ENCODE results near the gene DIP2C. TPM values are rescaled to one million over a fixed set of nuclear protein-coding genes. Genes with fewer than 3 reads are reported as not detected.

Gene DIP2C
- total RNA-seq, 2 experiments from 2014 or later = 2.0 to 2.3 TPM

DNA sequence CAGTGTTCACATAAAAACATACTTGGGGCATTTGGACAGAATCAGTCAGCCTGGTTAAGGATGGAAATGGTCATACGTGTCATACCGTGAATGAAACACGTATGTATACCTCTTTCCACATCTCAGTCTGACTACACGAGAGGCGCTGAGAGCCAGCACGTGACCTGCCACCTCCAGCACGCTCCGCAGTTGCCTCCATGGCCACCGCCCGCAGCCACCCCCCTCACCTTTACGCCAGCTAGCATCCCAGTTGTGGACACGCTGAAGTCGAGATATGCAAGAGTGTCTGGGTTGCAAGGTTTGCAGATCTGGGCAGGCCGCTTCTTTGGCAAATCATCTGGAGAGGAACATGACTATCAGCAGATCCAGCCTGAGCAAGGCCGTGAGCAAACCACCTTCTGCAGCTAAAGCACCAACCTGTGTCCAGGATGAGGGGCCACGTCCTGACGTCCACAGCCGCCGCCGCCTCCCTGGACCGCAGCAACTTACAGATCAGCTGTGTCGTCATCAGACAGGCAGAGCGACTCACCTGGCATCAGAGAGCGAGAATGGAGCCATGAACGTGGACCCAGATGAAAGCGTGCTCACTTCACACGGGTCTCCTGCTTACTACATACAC is 344.8 kb downstream of the DIP2C start:
- no peaks in the 10 kb centered on the region for H3K4me1 Mint-ChIP-seq
- H3K9me3 Mint-ChIP-seq = no peaks in the 10 kb centered on the region
- H3K27ac Mint-ChIP-seq = no peak overlapping the region
- ChIA-PET CTCF (no interaction called here), POLR2A (no interaction called here)
- no peaks in the 10 kb centered on the region for H3K27me3 Mint-ChIP-seq
- no peaks in the 10 kb centered on the region for H3K36me3 Mint-ChIP-seq (ENCODE audit: low read depth)
- DNase-seq = no peak
- H3K4me3 Mint-ChIP-seq = no peak overlapping the region

DNA sequence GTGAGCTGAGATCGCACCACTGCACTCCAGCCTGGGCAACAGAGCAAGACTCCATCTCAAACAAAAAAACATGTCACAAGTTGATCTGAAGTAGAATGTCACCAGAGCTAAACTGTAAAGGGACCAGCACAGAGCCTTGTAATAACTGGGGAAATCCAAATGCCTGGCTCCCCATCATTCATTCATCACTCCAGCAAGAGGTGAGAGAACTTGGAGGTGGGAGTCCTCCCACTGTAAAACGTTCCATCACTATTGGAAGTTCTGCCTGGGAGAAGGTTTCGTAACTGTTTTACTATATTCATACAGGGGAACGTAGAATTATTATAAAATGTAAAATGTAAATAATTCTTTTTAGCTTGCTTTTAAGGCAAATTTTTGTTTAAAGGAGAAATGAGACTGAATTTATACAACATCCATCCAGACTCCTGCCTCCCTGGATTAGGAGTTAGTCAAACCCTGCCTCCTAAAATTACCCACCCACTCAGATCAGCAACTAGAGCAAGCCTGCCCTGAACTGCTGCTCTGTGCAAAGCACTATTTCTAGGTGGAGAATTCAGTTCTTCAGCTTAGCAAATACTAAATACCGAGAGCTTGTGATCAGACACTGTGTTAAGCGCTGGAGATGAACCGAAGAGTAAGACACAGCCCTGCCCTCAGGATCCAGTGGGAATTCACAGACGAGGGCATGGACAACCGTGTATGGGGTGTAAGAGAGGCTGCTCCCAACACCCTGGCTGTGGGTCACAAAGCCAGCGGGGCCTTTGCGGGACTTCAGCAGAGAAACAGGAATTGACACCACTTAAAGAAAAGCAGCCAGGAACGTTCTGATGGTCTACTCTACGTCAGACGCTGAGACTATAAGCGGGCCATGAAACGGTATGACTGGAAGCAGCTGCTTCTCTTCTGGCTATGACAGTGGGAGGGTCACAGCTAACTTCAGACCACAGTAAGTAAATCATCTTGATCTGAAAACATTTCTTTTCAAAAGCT is 345.9 kb downstream of the DIP2C start:
- H3K4me1 Mint-ChIP-seq = no peaks in the 10 kb centered on the region
- ChIA-PET CTCF (interaction anchor here (0.8 kb wide), 1 partner anchor 107 kb away, joined by 3 read pairs; no protein-coding TSS in a partner anchor), POLR2A (no interaction called here)
- no peaks in the 10 kb centered on the region for H3K27me3 Mint-ChIP-seq
- H3K36me3 Mint-ChIP-seq (ENCODE audit: low read depth) = no peaks in the 10 kb centered on the region
- no peaks in the 10 kb centered on the region for H3K9me3 Mint-ChIP-seq
- H3K4me3 Mint-ChIP-seq = no peak overlapping the region
- no peak overlapping the region for H3K27ac Mint-ChIP-seq
- DNase-seq = no peak

DNA sequence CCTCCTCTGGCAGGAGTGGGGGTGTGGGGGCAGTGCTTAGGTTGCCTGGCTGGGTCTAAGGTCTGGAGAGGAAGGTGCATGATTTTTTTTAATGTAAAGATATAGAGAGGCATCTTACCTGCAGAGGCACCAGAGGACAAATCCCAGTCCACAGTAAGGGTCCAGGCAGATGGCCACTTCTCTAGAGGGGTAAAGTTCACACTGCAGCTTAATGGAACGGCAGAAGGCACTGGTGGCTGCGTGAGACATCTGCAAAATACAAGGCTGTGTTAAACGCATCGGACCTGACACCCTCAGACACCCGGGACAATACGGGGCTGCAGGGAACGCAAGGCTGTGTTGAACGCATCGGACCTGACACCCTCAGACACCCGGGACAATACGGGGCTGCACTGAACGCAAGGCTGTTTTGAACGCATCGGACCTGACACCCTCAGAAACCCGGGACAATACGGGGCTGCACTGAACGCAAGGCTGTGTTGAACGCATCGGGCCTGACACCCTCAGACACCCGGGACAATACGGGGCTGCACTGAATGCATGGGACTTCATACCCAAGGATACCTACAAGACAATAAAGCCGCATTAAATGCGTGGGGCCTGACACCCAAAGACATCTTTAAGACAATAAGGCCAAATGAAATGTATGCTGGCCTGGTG is 348.3 kb downstream of the DIP2C start:
- no peak for DNase-seq
- ChIA-PET CTCF (interaction anchor here (0.7 to 1.1 kb wide), 2 partner anchors 11 to 13 kb away, joined by 3 to 6 read pairs; no protein-coding TSS in a partner anchor), POLR2A (no interaction called here)
- H3K4me3 Mint-ChIP-seq = no peak overlapping the region
- H3K27ac Mint-ChIP-seq = peak overlapping the region; percentile 31
- H3K9me3 Mint-ChIP-seq = no peaks in the 10 kb centered on the region
- no peaks in the 10 kb centered on the region for H3K27me3 Mint-ChIP-seq
- H3K36me3 Mint-ChIP-seq (ENCODE audit: low read depth) = peaks cover 3% of the 10 kb centered on the region
- H3K4me1 Mint-ChIP-seq = peaks cover 2% of the 10 kb centered on the region

DNA sequence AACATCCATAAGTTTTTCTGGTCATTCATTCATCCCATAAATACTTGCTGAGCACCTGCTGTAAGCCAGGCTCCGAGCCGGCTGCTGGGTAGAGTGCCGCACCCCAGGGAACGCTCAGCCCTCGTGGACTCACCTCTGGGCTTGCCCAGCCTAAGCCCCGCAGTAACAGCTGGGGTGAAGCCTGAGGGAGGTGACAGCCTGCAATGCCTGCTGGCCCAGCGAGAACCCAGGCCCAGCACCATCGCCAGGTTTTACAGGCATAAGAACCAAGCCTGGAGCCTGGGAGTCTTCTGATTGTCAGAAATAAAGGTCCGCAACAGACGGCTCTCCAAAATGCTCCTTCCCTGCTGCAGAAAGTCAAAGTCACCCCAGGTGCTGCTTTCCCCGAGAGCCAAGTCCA is 348.8 kb downstream of the DIP2C start:
- CTCF ChIA-PET = interaction anchor here (0.7 kb wide), 1 partner anchor 117 kb away, joined by 3 read pairs; no protein-coding TSS in a partner anchor
- DNase-seq = no peak
- H3K4me3 Mint-ChIP-seq = no peak overlapping the region

DNA sequence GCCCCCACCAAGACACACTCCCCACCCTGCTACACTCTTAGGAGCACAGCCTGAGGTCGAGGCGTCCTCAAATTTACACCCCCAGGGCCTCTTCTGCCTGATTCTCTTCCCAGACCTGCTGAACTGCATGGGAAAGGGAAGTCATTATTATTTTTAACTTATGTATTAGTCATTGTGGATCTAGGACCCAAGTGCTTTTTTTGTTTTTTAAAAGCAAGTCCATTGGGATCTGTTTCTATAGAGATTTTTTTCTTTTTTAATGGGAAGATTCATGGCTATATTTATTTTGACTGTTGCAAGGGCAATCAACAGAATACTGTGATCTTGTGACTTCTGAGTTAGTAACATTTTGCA is 350.5 kb downstream of the DIP2C start:
- no peaks in the 10 kb centered on the region for H3K27me3 Mint-ChIP-seq
- H3K9me3 Mint-ChIP-seq = no peaks in the 10 kb centered on the region
- no peak overlapping the region for H3K27ac Mint-ChIP-seq
- CTCF ChIA-PET = no interaction called here
- DNase-seq = no peak
- H3K4me1 Mint-ChIP-seq = peaks cover 7% of the 10 kb centered on the region
- no peak overlapping the region for H3K4me3 Mint-ChIP-seq
- POLR2A ChIA-PET = no interaction called here
- peaks cover 3% of the 10 kb centered on the region for H3K36me3 Mint-ChIP-seq (ENCODE audit: low read depth)

More for the DNA sequence above, 348.8 kb downstream of the DIP2C start:
- peaks cover 3% of the 10 kb centered on the region for H3K36me3 Mint-ChIP-seq (ENCODE audit: low read depth)
- no peaks in the 10 kb centered on the region for H3K27me3 Mint-ChIP-seq
- no peak overlapping the region for H3K27ac Mint-ChIP-seq
- peaks cover 2% of the 10 kb centered on the region for H3K4me1 Mint-ChIP-seq
- POLR2A ChIA-PET = no interaction called here
- no peaks in the 10 kb centered on the region for H3K9me3 Mint-ChIP-seq

DNA sequence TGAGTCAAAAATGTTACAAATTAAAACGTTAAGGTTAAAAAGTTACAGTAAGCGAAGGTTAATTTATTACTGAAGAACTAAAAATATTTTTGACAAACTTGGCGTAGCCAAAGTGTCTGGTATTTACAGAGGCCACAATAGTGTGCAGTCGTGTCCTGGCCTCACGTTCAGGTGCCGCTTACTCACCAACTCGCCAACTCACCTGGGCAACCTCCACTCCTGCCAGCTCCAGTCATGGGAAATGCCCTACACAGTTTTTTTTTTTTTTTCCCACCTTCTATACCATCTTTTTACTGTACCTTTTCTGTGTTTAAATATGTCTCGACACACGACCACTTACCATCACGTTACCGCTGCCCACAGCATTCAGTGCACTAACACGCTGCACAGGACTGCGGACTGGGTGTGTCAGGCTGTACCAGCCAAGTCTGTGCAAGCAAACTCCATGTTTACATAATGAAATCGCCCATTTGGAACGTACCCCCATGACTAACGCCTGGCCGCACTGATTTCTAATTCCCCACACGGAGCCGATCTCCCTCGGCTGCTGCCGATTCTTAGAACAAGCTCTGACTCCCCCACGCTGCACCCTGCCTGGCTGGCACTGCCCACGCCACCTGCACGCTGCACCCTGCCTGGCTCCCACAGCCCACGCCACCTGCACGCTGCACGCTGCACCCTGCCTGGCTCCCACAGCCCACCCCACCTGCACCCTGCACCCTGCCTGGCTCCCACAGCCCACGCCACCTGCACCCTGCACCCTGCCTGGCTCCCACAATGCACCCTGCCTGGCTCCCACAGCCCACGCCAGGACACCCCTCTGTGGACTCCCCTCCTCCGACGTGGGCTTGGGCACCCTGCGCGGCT is 351.1 kb downstream of the DIP2C start:
- DNase-seq = no peak
- ChIA-PET CTCF (no interaction called here), POLR2A (no interaction called here)
- Mint-ChIP-seq H3K9me3 (no peaks in the 10 kb centered on the region), H3K4me3 (no peak overlapping the region), H3K36me3 (ENCODE audit: low read depth) (peaks cover 6% of the 10 kb centered on the region), H3K27ac (no peak overlapping the region), H3K4me1 (peaks cover 13% of the 10 kb centered on the region), H3K27me3 (no peaks in the 10 kb centered on the region)

DNA sequence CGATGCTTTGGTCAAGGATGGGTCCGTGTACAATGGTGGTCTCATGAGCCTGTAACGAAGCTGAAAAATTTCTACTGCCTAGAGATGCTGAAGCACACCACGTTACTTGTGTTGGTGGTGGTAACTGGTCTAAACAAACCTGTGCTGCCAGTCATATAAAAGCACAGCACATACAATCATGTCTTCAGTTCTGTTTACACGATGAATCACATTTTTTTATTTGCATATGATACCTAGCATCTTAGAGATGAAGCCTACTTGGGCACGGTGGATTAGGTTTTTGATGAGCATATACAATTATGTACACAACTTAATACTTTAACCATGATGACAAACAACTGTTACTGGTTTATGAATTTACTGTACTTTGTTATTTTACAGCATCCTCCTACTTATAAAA is 353.2 kb downstream of the DIP2C start:
- Mint-ChIP-seq H3K27ac (no peak overlapping the region), H3K36me3 (ENCODE audit: low read depth) (peaks cover 6% of the 10 kb centered on the region), H3K4me1 (peaks cover 18% of the 10 kb centered on the region), H3K9me3 (no peaks in the 10 kb centered on the region), H3K4me3 (no peak overlapping the region), H3K27me3 (no peaks in the 10 kb centered on the region)
- ChIA-PET CTCF (no interaction called here), POLR2A (interaction anchor here (0.7 kb wide), 1 partner anchor 20 kb away, joined by 3 read pairs; no protein-coding TSS in a partner anchor)
- no peak for DNase-seq

DNA sequence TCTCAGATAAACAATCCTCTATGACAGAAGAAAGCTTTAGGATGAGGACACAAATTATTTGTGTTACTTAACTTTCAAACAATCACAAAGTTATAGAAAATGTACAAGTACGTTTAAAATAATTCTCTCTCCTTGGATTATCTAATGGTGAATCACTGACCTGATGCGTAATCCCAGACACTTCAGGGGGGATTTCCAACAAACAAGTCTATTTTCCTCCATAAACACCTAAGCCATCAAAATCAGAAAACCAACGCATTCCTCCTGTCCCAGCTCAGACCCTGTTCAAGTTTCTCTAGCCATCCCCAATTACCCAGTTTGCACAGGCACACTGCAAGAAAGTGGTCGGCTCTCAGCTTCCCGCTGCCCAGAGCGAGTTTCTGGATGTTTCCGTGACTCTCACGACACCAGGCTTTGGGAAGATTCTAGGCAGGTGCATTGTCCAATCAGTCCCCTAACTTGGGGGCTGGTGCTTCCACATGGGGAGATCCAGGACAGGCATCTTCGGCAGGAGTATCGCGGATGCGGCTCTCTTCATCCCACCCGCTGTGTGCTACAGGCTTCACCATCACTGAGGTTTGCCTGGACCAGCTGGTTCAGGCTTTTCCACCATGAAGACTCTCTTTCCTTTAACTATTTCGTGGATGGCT is 354.2 kb downstream of the DIP2C start:
- POLR2A ChIA-PET = no interaction called here

DNA sequence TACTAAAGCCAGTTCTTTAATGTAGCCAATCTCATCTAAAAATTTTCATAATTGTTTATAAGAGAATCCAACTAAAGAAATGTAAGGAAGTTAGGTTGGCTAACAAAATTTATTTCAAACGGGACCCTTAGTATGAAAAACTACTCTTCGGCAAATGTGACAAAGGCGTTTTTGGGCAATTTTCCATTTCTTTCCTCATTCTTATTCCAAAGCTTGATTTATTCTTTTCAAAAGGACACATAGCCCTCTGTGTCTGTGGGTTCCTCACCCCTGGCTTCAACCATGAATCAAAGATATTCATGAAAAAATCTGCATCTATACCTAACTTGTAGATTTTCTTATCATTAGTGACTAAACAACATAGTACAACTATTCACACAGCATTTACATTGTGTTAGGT is 358.3 kb downstream of the DIP2C start:
- ChIA-PET POLR2A (no interaction called here), CTCF (no interaction called here)
- H3K4me1 Mint-ChIP-seq = peaks cover 33% of the 10 kb centered on the region
- H3K27me3 Mint-ChIP-seq = no peaks in the 10 kb centered on the region
- DNase-seq = no peak
- no peaks in the 10 kb centered on the region for H3K9me3 Mint-ChIP-seq
- H3K27ac Mint-ChIP-seq = no peak overlapping the region
- peaks cover 3% of the 10 kb centered on the region for H3K36me3 Mint-ChIP-seq (ENCODE audit: low read depth)
- no peak overlapping the region for H3K4me3 Mint-ChIP-seq

More for the DNA sequence above, 354.2 kb downstream of the DIP2C start:
- no peaks in the 10 kb centered on the region for H3K27me3 Mint-ChIP-seq
- CTCF ChIA-PET = interaction anchor here (0.7 kb wide), 1 partner anchor 76 kb away, joined by 3 read pairs; no protein-coding TSS in a partner anchor
- H3K4me3 Mint-ChIP-seq = no peak overlapping the region
- peaks cover 6% of the 10 kb centered on the region for H3K36me3 Mint-ChIP-seq (ENCODE audit: low read depth)
- H3K9me3 Mint-ChIP-seq = no peaks in the 10 kb centered on the region
- no peak for DNase-seq
- H3K27ac Mint-ChIP-seq = no peak overlapping the region
- H3K4me1 Mint-ChIP-seq = peaks cover 20% of the 10 kb centered on the region

DNA sequence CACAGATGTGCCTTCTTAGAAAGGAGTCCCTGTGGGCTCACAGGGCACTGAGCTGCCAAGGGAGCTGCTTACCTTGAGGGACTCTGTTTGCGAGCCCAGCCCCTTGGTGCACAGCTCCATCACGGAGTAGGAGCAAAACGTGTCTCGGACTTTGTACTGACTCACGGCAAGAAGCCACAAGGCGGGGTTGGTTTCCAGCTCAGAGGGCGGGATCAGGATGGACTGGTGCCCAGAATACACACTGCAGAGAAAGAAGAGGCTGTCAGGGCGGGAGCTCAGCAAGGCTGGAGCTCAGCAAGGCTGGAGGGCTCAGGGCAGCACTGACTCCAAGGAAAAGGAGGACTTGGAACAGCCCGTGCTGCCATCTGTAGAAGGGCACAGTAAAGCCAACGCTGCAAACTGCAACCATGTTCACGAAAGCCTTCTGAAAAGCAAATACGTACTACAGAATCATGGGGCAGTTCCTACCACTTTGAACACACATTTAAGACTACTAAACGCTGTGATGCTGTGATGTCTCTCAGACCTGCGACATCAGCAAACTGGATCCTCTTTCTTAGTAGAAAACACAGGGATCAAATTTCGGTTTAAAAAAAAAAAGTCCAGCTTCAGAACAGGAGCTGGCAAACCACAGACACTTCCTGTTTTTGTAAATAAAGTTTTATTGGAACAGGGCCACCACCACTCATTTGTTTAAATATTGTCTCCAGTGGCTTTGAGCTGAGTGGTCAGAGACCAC is 359.9 kb downstream of the DIP2C start:
- peaks cover 35% of the 10 kb centered on the region for H3K4me1 Mint-ChIP-seq
- peak; percentile 31 for DNase-seq
- POLR2A ChIA-PET = no interaction called here
- H3K27me3 Mint-ChIP-seq = no peaks in the 10 kb centered on the region
- no peaks in the 10 kb centered on the region for H3K9me3 Mint-ChIP-seq
- CTCF ChIA-PET = interaction anchor here (1.3 to 2.0 kb wide), 2 partner anchors 11 to 13 kb away, joined by 3 to 9 read pairs; no protein-coding TSS in a partner anchor
- H3K4me3 Mint-ChIP-seq = peak overlapping the region; percentile 28
- peaks cover 3% of the 10 kb centered on the region for H3K36me3 Mint-ChIP-seq (ENCODE audit: low read depth)
- H3K27ac Mint-ChIP-seq = peak overlapping the region; percentile 70

Measured in activated CD4-positive, alpha-beta T cell treated with anti-CD3 and anti-CD28 coated beads, Interleukin-2, amount 10 ng/mL, durations not matched to agents 7 days and 5 days (primary cell).